Measurements from ENCODE around the gene AFTPH. TPM values are rescaled to one million over a fixed set of nuclear protein-coding genes. Genes with fewer than 3 reads are reported as not detected.

AFTPH gene
- polyA plus RNA-seq, 3 donors, result 22.3 to 28.6 (median 28.4) TPM

- Mint-ChIP-seq H3K4me1 (no peaks in the 10 kb centered on the region), H3K9me3 (no peaks in the 10 kb centered on the region), H3K27me3 (ENCODE audit: low read depth in 3 of 3) (no peaks in the 10 kb centered on the region), H3K27ac (no peak overlapping the region), H3K4me3 (no peak overlapping the region), H3K36me3 (peaks cover 67 to 93% of the 10 kb centered on the region in 2 donors)
- Histone ChIP-seq H3K9me3 (replicated peaks in 1 of 2; ENCODE audit: control insufficient read depth in 1 of 2, insufficient read depth in 1 of 2, low read length in 2 of 2) (no peaks in the 10 kb centered on the region), H3K27me3 (ENCODE audit: control insufficient read depth in 2 of 2, insufficient read depth in 2 of 2, low read length in 2 of 2) (no peaks in the 10 kb centered on the region), H3K79me2 (ENCODE audit: insufficient read depth, low read length) (peaks cover 5% of the 10 kb centered on the region), H3K9ac (ENCODE audit: insufficient read depth, low read length, poor library complexity, severe bottlenecking) (no peak overlapping the region), H4K20me1 (ENCODE audit: insufficient read depth, low read length) (peaks cover 51% of the 10 kb centered on the region), H3K4me3 (replicated peaks in 1 of 3; ENCODE audit: low read depth in 2 of 3, low read length in 3 of 3) (no peak overlapping the region), H3K4me2 (replicated peaks; ENCODE audit: extremely low read depth, low read length, poor library complexity, severe bottlenecking) (no peak overlapping the region), H3K4me1 (ENCODE audit: control insufficient read depth in 1 of 2, insufficient read depth in 2 of 2, low read length in 2 of 2) (no peaks in the 10 kb centered on the region), H2AFZ (ENCODE audit: insufficient read depth, low read depth, low read length, poor library complexity, severe bottlenecking) (no peak overlapping the region), H3K36me3 (replicated peaks in 1 of 2; ENCODE audit: control insufficient read depth in 1 of 2, insufficient read depth in 2 of 2, low read length in 2 of 2) (peaks cover 86 to 99% of the 10 kb centered on the region in 2 donors), H3K27ac (ENCODE audit: low read depth in 1 of 2, low read length in 2 of 2) (no peak overlapping the region)
- no peak for DNase-seq
- no CpG with 5 or more reads among the region's 1 CpG for WGBS (ENCODE audit: insufficient coverage)
- no peak for TF ChIP-seq CTCF (IDR thresholded peaks at IDR 0.05)
- intact Hi-C loops (cut with micrococcal nuclease), result no loop called here
These were observed 50.7 kb downstream of the AFTPH start for GRCh38 chr2:64574871-64575270.

- Mint-ChIP-seq H3K36me3 (peaks cover 63 to 77% of the 10 kb centered on the region in 2 donors), H3K4me3 (no peak overlapping the region), H3K27ac (no peak overlapping the region), H3K4me1 (no peaks in the 10 kb centered on the region), H3K9me3 (no peaks in the 10 kb centered on the region), H3K27me3 (ENCODE audit: low read depth in 3 of 3) (no peaks in the 10 kb centered on the region)
- Histone ChIP-seq H3K27ac (ENCODE audit: low read depth in 1 of 2, low read length in 2 of 2) (no peak overlapping the region), H3K27me3 (ENCODE audit: control insufficient read depth in 2 of 2, insufficient read depth in 2 of 2, low read length in 2 of 2) (no peaks in the 10 kb centered on the region), H3K9me3 (replicated peaks in 1 of 2; ENCODE audit: control insufficient read depth in 1 of 2, insufficient read depth in 1 of 2, low read length in 2 of 2) (no peaks in the 10 kb centered on the region), H3K4me1 (ENCODE audit: control insufficient read depth in 1 of 2, insufficient read depth in 2 of 2, low read length in 2 of 2) (no peaks in the 10 kb centered on the region), H3K9ac (ENCODE audit: insufficient read depth, low read length, poor library complexity, severe bottlenecking) (no peak overlapping the region), H4K20me1 (ENCODE audit: insufficient read depth, low read length) (peaks cover 21% of the 10 kb centered on the region), H3K36me3 (replicated peaks in 1 of 2; ENCODE audit: control insufficient read depth in 1 of 2, insufficient read depth in 2 of 2, low read length in 2 of 2) (peaks cover 81 to 96% of the 10 kb centered on the region in 2 donors), H3K79me2 (ENCODE audit: insufficient read depth, low read length) (no peaks in the 10 kb centered on the region), H2AFZ (ENCODE audit: insufficient read depth, low read depth, low read length, poor library complexity, severe bottlenecking) (no peak overlapping the region), H3K4me3 (replicated peaks in 1 of 3; ENCODE audit: low read depth in 2 of 3, low read length in 3 of 3) (no peak overlapping the region), H3K4me2 (replicated peaks; ENCODE audit: extremely low read depth, low read length, poor library complexity, severe bottlenecking) (no peak overlapping the region)
- no peak for TF ChIP-seq CTCF (IDR thresholded peaks at IDR 0.05)
- intact Hi-C loops (cut with micrococcal nuclease), result loop anchor here in 1 of 2 donors (10.0 kb wide), 1 partner anchor 464 kb away; no protein-coding TSS in a partner anchor
- no peak for DNase-seq
- 86% methylated on average over 1 of the region's 2 CpGs for WGBS (ENCODE audit: insufficient coverage)
These were observed 56.9 kb downstream of the AFTPH start for GRCh38 chr2:64581018-64581417.
